ENCODE results near the gene HOXD8.

HOXD8 gene

GRCh38 chr2:176091329-176092258 lies 37.9 kb upstream of the HOXD8 start:
- DNase-seq (ENCODE audit: low read depth), result no peak

GRCh38 chr2:176092270-176093144 lies 37.0 kb upstream of the HOXD8 start, which contains the start of gene HOXD13:
Gene HOXD13 (plus strand): TSS chr2:176092721. CDS start chr2:176092891, 170 bp downstream.
- DNase-seq (ENCODE audit: low read depth), result no peak

DNA sequence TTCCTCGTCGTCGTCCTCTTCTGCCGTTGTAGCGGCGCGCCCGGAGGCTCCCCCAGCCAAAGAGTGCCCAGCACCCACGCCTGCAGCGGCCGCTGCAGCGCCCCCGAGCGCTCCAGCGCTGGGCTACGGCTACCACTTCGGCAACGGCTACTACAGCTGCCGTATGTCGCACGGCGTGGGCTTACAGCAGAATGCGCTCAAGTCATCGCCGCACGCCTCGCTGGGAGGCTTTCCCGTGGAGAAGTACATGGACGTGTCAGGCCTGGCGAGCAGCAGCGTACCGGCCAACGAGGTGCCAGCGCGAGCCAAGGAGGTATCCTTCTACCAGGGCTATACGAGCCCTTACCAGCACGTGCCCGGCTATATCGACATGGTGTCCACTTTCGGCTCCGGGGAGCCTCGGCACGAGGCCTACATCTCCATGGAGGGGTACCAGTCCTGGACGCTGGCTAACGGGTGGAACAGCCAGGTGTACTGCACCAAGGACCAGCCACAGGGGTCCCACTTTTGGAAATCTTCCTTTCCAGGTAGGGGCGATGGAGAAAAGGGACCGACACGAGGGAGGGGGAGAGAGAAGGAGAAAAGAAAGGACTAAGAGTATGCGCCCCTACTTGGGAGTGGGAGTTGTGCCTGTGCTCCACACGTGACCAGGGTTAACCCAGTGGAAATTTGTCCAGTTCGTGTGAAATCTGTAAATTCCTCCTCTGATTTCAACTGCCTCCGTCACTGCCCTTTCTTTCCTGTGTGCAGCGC lies 36.2 kb upstream of the HOXD8 start:
- no peak for DNase-seq (ENCODE audit: low read depth)

DNA sequence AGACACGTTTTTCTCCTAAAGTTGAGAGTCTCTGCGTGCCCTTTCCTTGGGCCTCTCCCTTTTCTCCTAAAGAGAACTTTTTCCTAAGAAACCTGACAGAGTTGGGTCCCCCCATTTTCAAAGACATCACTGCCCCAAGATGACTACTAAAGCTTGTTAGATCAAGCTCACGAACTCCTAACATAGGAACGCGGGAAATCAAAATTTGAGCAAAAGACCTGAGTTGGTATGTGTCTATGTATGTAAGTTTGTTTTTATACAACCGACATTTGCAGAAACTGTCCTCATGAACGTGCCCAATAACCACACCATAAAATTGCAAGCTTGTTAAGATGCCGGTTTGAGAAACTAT lies 35.6 kb upstream of the HOXD8 start:
- DNase-seq (ENCODE audit: low read depth), result no peak

DNA sequence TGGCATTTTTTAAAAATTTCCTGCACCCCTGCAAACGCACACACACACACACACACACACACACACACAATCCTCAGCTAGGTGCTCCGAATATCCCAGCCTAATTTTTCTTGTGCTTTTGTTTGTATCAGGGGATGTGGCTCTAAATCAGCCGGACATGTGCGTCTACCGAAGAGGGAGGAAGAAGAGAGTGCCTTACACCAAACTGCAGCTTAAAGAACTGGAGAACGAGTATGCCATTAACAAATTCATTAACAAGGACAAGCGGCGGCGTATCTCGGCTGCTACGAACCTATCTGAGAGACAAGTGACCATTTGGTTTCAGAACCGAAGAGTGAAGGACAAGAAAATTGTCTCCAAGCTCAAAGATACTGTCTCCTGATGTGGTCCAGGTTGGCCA lies 35.2 kb upstream of the HOXD8 start:
- DNase-seq (ENCODE audit: low read depth), result no peak

DNA sequence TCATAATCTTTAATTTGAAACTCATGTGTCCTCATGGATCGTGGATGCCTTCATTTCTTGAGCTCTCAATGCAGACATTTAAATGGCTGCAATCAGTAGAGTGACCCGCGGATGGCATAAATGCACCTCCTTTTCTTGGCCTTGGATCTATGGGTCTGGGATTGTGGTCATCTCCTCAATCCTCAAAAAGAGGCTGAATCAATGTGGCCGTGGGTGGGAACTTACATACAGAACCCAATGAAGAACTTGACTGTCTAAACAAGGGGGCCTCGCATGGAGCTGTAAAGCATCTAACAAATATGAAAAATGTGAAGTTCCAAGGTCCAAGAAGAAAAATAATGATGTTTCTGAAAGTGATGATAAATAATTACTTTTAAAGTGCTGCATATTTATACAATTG lies 34.1 kb upstream of the HOXD8 start:
- DNase-seq (ENCODE audit: low read depth), result no peak

DNA sequence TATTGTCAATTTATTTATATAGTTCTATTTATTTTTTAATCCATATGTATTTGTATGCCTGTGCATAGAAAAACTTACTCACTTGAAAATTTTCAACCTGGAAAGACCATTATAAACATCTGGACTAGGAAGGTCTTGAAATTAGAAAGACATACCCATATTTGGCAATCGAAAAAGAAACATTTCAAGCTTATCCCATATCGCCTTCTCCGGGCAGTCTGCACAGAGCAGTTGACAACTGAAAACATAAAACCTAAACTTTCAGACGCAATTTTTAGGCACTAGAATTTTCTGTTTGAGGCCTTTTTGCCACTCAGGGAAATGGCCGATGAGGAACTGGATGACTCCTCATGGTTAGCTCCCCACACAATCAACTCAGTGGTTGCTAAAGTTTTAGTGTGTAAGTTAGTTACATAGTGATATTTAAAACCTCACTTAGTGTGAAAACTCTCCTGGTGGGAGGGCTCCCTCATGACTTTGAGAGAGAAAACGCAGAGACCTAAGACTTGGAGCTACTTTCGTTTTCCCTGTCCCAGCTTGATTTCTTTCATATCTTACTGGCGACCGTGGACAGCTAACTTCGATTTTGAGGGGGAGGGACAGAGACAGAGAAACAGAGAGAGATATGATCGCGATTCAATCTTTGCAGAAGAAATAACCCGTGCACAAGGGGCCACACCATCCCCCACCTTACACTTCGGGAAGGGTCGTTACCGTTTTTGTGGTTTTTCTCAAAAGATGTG lies 33.1 kb upstream of the HOXD8 start:
- DNase-seq (ENCODE audit: low read depth), result no peak

DNA sequence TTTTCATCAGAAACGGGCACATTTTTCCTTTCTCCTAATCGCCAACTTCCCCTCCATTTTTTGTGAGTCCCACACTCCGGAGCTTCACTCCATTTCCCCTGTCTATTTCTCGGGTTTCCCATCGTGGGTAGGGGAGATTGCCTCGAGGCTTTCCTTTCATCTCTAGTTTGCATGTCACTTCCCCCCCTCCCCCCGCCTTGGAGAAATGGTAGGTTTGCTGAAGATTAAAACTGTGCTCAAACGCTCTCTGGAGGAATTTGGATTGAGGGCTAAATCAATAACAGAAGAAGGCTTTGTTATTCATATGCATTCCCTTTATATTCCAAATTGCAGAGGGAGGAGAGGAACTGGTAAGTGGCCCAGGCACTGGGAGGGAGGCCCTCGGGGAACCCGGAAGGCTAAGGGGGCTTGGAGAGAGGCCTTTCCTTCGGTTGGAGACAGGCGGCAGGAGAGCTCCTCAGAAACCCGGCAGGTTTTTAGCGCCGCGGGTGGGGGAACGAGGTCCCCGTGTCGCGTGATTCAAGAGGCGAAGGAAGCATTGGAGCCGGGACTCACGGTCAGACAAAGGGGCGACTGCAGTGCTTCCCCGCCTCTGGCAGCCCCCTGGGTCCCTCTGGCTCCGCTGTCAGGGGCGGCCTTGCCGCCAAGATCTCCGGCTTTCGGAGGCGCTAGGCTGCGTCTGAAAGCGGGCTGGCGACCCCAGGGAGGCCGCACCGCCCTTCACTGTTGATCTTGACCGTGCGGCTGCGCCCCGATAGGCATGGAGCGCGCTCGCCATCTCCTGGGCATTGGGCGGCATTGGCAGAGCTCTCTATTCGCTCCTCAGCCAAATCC lies 32.3 kb upstream of the HOXD8 start:
- peak; percentile 55 for DNase-seq (ENCODE audit: low read depth)

DNA sequence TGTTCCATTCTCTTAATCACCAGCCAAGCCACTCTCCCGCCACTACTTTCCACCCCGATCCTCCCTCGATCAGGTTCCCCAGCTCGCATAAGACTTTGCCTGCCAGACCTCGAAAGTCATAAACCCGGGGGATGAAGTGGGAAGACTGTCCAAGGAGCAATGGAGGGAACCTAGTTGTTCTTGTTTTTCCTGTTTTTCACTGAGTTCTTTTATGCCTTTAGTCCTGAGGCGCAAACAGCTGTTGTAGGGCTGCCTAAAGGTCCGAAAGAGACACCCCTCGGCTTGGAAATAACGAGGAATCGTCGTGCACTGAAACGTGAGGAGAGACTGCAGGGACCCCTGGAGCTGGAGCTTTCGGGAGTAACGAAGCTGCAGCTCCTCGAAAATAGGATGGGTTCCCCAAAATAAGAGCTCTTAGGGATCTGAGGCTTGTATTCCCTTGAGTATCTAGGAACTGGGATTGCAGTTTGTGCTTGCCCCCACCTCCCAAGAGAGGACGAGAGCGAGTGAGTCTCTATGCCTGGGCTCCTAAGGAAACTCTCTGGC lies 31.6 kb upstream of the HOXD8 start:
- no peak for DNase-seq (ENCODE audit: low read depth)

DNA sequence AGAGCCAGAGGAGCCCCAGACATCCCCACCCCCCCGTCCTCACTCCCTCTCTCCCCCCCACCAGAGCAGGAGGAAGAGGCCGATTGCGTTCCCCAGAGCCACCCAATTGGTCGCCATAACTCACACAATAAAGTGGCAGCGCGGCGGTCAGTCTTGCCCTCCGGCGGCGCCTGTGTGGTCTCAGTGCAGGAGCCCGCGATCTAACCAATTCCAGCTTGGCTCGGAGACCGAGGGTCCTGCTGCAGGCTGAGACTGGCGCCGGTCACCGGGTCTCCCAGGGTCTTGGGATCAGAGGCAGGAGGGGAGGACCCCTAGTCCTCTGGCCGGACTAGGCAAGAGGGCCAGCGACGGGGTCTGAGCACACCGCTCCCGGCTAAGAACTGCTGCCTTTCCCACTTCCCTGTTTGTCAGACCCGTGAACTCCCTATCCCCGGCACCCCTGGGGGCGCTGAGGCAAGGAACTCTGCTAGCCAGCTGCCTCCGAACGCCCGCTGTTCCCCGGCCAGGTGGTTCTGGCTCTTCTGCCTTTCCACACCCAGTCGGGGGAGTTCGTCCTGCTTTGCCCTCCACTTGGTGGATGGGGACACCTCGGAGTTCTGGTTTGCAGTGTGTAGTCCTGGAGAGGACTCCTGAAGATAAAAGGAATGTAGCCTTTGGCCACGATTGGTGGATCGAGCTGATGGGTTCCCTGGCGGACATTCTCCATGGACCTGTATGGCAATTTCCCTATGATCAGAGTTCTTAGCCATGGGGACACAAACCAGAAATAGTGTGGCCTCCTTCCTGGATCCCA lies 30.9 kb upstream of the HOXD8 start:
- DNase-seq (ENCODE audit: low read depth), result no peak

- no peak for DNase-seq (ENCODE audit: low read depth)
Observed at GRCh38 chr2:176099159-176099727, 30.3 kb upstream of the HOXD8 start.

- no peak for DNase-seq (ENCODE audit: low read depth)
Observed at GRCh38 chr2:176099728-176100546, 29.6 kb upstream of the HOXD8 start, which contains the start of gene HOXD12. Gene HOXD12 (plus strand): TSS chr2:176099795. CDS start chr2:176099802, 7 bp downstream.

DNA sequence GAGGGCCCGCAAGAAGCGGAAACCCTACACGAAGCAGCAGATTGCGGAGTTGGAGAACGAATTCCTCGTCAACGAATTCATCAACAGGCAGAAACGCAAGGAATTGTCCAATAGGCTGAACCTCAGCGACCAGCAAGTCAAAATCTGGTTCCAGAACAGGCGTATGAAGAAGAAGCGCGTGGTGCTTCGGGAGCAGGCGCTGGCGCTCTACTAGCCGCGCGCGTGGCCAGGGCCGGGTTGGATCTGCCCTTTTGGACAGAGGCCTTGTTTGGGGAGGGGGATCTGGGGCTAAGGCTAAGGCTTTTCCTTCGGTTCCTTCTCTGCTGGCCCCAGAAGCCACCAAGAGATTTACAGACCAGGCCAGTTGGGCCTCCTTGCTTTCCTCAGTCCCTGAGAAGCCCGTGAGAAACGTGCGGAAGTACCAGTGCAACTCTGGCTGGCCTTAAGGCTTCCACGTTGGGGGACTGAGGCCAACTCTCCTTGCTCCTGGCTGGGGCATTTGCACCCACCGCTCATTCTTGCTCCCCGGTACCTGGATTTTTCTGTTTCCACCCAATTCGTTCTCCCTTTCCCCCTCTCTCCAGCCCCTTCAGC lies 28.9 kb upstream of the HOXD8 start:
- DNase-seq (ENCODE audit: low read depth), result no peak

DNA sequence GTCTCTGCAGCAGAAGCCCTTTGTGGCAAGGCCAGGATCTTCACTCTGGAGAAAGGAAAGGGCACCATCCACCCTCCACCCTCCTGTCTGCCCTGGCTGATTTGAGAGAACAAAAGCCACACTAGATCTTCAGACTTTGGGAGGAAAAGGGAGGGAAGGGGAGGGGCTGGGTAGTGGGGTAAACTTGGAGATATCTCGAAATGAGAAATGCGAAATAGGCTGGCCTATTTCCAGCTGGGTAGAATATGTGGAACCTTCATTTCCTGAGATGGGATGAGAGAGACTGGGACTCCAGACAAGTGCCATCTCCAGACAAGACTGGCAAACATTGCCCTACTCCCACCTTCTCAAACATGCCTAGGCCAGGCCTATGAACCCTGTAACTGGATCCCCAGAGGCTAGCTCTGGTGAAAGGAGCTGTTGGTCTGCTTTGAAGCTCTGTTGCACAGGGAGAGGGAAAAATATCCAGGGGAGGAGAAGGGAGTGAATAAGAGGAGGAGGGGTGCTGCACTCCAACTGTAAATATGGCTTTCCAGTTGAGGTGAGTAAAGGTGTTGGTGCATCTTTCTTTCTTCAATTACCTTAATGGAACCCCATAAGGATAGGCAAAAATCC lies 28.2 kb upstream of the HOXD8 start:
- DNase-seq (ENCODE audit: low read depth), result no peak

DNA sequence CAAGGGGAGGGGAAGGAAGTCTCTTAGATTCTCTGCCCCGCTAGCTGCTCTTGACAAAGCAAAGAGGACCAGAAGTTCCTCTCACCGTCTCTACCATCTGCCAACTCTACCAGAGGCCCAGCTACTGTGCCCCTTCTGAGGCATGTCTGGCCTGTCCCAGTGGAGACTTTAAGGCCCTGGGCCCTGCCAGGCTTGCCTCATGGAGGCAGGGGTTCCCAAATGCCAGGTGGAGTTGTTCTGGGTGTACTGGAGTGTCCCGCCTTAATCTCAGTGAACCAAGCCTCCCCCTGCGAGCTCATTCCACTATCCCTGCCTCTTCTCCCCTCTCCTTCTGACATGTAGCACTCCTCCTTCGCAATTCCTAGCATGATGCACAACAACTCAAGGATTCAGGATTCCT lies 27.7 kb upstream of the HOXD8 start:
- DNase-seq (ENCODE audit: low read depth), result no peak

GRCh38 chr2:176102309-176102866 lies 27.1 kb upstream of the HOXD8 start:
- DNase-seq (ENCODE audit: low read depth), result no peak

DNA sequence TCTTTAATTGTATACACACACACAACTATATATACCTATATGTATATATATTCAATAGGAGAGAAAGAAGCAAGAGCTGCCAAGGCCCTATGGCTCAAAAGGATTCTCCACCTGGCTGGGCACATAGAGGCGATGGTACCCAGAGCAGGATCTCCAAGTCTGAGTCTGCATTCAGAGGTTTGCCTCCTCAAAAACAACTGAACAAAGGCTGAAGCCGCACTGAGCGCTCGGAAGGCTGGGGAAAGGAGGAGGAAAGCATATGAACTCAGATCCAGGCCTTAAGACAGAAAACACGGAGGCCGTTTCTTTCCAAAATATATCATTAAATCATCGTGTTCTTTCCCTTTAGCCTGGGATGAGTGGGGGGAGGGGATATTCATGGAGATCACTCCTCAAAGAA lies 26.3 kb upstream of the HOXD8 start:
- no peak for DNase-seq (ENCODE audit: low read depth)
